DOHH2 (cell line): Measurements from ENCODE around the gene ATP8B1.

ENCODE experiments used
- H3F3A ChIP-seq: fragments of 200-600 bp; sonication (generic), shearing (Covaris generic); 2 replicates; pipeline ENCODE4 v1.6.0; 2016; ENCODE audit warnings: antibody characterized with exemption, mild to moderate bottlenecking; ENCODE audit not compliant: control insufficient read depth, insufficient read depth
- H3K27ac ChIP-seq: fragments of 200-600 bp; sonication (generic); 2 replicates; pipeline ENCODE4 v1.5.1; 2014; ENCODE audit warnings: low read depth, mild to moderate bottlenecking, low read length, moderate library complexity
- H3K27me3 ChIP-seq: fragments of 200-600 bp; sonication (generic); 2 replicates; pipeline ENCODE4 v1.6.1; 2014; ENCODE audit warnings: mild to moderate bottlenecking, low read length, mixed read lengths; ENCODE audit not compliant: control insufficient read depth
- H3K36me3 ChIP-seq: fragments of 200-600 bp; sonication (generic); 2 replicates; pipeline ENCODE4 v1.6.1; 2014; ENCODE audit warnings: mild to moderate bottlenecking, low read length, moderate library complexity, mixed read lengths; ENCODE audit not compliant: control insufficient read depth
- H3K4me1 ChIP-seq: fragments of 200-600 bp; sonication (generic); 2 replicates; pipeline ENCODE4 v1.6.1; 2014; ENCODE audit warnings: mild to moderate bottlenecking, low read length, mixed read lengths; ENCODE audit not compliant: control insufficient read depth
- H3K4me2 ChIP-seq: fragments of 200-600 bp; sonication (generic); 2 replicates; pipeline ENCODE4 v1.6.0; 2014; ENCODE audit warnings: mild to moderate bottlenecking, low read length, moderate library complexity
- H3K4me3 ChIP-seq: fragments of 200-600 bp; sonication (generic); 2 replicates; pipeline ENCODE4 v1.5.1; 2014; ENCODE audit warnings: mild to moderate bottlenecking, low read length, mixed read lengths
- H3K79me2 ChIP-seq: fragments of 200-600 bp; sonication (generic); 2 replicates; pipeline ENCODE4 v1.6.1; 2014; ENCODE audit warnings: mild to moderate bottlenecking, low read length, mixed read lengths; ENCODE audit not compliant: control insufficient read depth
- H3K9me2 ChIP-seq: fragments of 200-600 bp; sonication (generic); replicated peaks from 2 replicates; pipeline ENCODE4 v1.6.1; 2014; ENCODE audit warnings: mild to moderate bottlenecking, low read length, mixed read lengths; ENCODE audit not compliant: control insufficient read depth
- H3K9me3 ChIP-seq: fragments of 200-600 bp; sonication (generic); 2 replicates; pipeline ENCODE4 v1.6.1; 2014; ENCODE audit warnings: antibody characterized with exemption, low read length, mixed read lengths; ENCODE audit not compliant: control insufficient read depth, insufficient read depth
- H4K20me1 ChIP-seq: fragments of 200-600 bp; sonication (generic); 2 replicates; pipeline ENCODE4 v1.6.0; 2014; ENCODE audit warnings: low read depth, mild to moderate bottlenecking, antibody characterized with exemption, low read length, moderate library complexity; ENCODE audit not compliant: control insufficient read depth, insufficient read depth
- EZH2phosphoT487 ChIP-seq: fragments of 200-600 bp; sonication (generic); IDR thresholded peaks from 2 replicates; pipeline ENCODE4 v1.6.1; 2017; ENCODE audit warnings: borderline replicate concordance, mild to moderate bottlenecking, antibody characterized with exemption, low read length, moderate library complexity, mixed read lengths
- TF ChIP-seq, protein P1 (sequence below): fragments of 200-600 bp; sonication (generic); IDR thresholded peaks from one replicate; pipeline ENCODE4 v1.5.1; 2014; ENCODE audit warnings: antibody characterized with exemption, mild to moderate bottlenecking, low read depth, low read length; ENCODE audit not compliant: poor library complexity, severe bottlenecking

The ATP8B1 gene

DNA sequence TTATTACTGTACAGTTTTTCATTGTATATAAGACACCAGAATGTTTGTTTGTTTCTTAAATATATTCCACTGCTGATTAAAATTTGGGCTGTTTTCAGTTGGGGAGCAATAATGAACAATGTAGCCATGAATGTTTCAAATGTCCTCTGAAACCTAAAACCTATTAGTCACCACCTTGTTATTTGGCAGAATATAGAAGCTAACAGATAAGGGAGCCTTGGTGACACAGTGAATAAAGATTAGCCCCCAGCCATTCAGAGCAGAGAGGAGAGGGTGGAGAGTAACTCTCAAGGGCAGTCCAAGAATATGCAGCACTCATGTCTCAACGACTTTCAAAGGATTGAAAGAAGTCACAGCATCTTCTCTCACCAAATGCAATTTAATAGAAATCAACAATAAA lies 43.1 kb upstream of the ATP8B1 start:
- Histone ChIP-seq H3K36me3 (no peaks in the 10 kb centered on the region), H3F3A (no peaks in the 10 kb centered on the region), H3K27ac (no peak overlapping the region), H3K27me3 (no peaks in the 10 kb centered on the region), H3K4me3 (no peak overlapping the region), H4K20me1 (no peaks in the 10 kb centered on the region), H3K9me3 (no peaks in the 10 kb centered on the region), H3K79me2 (no peaks in the 10 kb centered on the region), H3K4me2 (no peak overlapping the region), H3K9me2 (no peaks in the 10 kb centered on the region), H3K4me1 (peaks cover 32% of the 10 kb centered on the region)
- TF ChIP-seq, protein P1, sequence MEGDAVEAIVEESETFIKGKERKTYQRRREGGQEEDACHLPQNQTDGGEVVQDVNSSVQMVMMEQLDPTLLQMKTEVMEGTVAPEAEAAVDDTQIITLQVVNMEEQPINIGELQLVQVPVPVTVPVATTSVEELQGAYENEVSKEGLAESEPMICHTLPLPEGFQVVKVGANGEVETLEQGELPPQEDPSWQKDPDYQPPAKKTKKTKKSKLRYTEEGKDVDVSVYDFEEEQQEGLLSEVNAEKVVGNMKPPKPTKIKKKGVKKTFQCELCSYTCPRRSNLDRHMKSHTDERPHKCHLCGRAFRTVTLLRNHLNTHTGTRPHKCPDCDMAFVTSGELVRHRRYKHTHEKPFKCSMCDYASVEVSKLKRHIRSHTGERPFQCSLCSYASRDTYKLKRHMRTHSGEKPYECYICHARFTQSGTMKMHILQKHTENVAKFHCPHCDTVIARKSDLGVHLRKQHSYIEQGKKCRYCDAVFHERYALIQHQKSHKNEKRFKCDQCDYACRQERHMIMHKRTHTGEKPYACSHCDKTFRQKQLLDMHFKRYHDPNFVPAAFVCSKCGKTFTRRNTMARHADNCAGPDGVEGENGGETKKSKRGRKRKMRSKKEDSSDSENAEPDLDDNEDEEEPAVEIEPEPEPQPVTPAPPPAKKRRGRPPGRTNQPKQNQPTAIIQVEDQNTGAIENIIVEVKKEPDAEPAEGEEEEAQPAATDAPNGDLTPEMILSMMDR: no peak
- no peak for TF ChIP-seq EZH2phosphoT487

DNA sequence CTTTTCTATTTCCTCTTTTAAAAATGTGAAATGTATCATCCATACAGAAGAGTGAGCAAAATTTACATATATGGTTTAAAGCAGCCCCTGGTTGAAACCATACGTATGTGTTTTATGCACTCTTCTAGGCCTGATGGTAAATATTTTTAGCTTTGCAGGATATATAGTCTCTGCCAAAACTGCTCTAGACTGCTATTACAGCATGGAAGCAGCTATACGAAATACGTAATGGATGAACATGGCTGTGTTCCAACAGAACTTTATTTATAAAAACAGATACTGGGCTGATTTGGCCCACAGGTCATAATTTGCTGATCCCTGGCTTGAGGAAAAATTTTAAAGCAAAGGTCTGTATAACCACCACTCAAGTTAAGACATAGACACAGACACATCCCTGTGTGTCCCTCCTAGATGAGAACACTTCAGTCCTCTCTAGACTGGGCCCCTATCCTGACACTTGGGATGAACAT lies 42.5 kb upstream of the ATP8B1 start:
- TF ChIP-seq, protein P1: no peak
- no peak for TF ChIP-seq EZH2phosphoT487
- no peak overlapping the region for H3K27ac ChIP-seq
- H3K9me3 ChIP-seq: no peaks in the 10 kb centered on the region
- 0 out of 2 replicates have a peak overlapping the region, but pooled peaks have one; percentile 14 for H3K4me2 ChIP-seq
- H3K4me3 ChIP-seq: no peak overlapping the region
- H3K79me2 ChIP-seq: no peaks in the 10 kb centered on the region
- H3K4me1 ChIP-seq: peaks cover 37% of the 10 kb centered on the region
- H3K9me2 ChIP-seq: no peaks in the 10 kb centered on the region
- H4K20me1 ChIP-seq: no peaks in the 10 kb centered on the region
- no peaks in the 10 kb centered on the region for H3F3A ChIP-seq
- no peaks in the 10 kb centered on the region for H3K36me3 ChIP-seq
- H3K27me3 ChIP-seq: no peaks in the 10 kb centered on the region

DNA sequence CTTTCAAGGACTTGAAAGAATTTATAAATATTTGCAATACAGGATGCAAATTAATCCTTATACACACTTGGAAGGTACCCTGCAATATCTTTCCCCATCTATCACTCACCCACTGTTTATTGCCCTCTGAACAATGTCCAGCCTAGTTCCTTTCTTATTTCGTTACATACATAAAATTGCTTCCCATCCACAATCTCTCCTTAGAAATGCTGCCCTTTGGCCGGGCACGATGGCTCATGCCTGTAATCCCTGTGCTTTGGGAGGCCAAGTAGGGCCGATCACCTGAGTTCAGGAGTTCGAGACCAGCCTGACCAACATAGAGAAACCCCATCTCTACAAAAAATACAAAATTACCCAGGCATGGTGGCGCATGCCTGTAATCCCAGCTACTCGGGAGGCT lies 41.2 kb upstream of the ATP8B1 start:
- Histone ChIP-seq H3K27ac (no peak overlapping the region), H3K4me3 (no peak overlapping the region), H3K9me3 (no peaks in the 10 kb centered on the region), H3K4me2 (no peak overlapping the region), H4K20me1 (no peaks in the 10 kb centered on the region), H3K4me1 (peaks cover 49% of the 10 kb centered on the region), H3K79me2 (no peaks in the 10 kb centered on the region), H3K27me3 (no peaks in the 10 kb centered on the region), H3K9me2 (no peaks in the 10 kb centered on the region), H3F3A (no peaks in the 10 kb centered on the region), H3K36me3 (no peaks in the 10 kb centered on the region)
- TF ChIP-seq EZH2phosphoT487: no peak
- TF ChIP-seq, protein P1: no peak
